ENCODE measurements around the gene OGG1. TPM values are rescaled to one million over a fixed set of nuclear protein-coding genes. Genes with fewer than 3 reads are reported as not detected.
A peak's percentile ranks its signal among the peaks of the same experiment; 100 is the strongest.

The OGG1 gene
- total RNA-seq, 3 donors from 2014 or later: 23.3 to 33.0 (median 28.6) TPM

DNA sequence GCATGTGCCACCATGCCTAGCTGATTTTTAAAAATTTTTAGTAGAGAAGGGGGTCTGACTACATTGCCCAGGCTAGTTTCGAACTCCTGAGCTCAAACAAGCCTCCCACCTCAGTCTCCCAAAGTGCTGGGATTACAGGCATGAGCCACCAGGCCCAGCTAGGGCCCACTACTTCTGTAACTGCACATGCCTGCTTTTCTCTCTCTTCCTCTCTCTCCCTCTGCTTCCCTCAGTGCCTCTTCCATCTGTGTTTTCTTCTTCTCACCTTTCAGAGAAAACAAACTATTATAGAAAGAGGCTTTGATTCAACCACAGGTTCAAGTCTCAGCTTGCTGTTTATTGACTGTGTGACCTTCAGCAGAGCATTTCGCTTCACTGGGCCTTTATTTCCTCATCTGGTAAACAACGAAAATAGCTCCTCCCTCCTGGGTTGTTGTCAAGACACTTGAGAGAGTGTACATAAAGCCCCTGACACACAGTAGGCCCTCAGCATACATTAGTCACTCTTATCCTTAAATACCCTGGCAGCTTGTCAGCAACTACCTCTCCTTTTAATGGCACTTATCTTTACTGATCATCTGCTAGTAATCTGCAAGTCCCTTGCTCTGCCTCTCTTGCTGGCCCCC, 32.3 kb downstream of the OGG1 start:
- H3K4me1 ChIP-seq (ENCODE audit: low read depth): peaks cover 9% of the 10 kb centered on the region

DNA sequence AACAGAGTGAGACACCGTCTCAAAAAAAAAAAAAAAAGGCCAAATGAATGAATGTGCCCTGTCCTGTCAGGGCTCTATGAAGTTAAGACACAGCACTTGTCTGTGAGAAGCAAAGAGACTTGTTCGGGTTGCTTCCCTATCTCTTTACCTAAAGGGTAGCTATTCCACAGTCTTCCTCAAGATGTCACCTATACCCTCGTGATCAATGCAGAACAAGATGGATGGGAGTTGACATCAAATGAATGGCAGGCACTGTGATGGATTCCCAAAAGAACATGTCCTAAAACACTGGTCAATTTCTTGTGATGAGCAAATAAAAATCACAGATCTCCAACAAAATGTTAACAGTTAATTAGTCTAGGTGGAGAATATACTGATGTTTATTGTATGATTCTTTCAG, 33.0 kb downstream of the OGG1 start:
- Histone ChIP-seq H3K36me3 (ENCODE audit: low read depth) (no peaks in the 10 kb centered on the region), H3K4me3 (no peak overlapping the region), H3K4me1 (ENCODE audit: low read depth) (peaks cover 9% of the 10 kb centered on the region), H3K9me3 (no peaks in the 10 kb centered on the region)
- TF ChIP-seq, protein P1, sequence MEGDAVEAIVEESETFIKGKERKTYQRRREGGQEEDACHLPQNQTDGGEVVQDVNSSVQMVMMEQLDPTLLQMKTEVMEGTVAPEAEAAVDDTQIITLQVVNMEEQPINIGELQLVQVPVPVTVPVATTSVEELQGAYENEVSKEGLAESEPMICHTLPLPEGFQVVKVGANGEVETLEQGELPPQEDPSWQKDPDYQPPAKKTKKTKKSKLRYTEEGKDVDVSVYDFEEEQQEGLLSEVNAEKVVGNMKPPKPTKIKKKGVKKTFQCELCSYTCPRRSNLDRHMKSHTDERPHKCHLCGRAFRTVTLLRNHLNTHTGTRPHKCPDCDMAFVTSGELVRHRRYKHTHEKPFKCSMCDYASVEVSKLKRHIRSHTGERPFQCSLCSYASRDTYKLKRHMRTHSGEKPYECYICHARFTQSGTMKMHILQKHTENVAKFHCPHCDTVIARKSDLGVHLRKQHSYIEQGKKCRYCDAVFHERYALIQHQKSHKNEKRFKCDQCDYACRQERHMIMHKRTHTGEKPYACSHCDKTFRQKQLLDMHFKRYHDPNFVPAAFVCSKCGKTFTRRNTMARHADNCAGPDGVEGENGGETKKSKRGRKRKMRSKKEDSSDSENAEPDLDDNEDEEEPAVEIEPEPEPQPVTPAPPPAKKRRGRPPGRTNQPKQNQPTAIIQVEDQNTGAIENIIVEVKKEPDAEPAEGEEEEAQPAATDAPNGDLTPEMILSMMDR (IDR thresholded peaks at IDR 0.05): no peak
- peak; percentile 19 for ATAC-seq
- intact Hi-C loops (cut with DNase I, micrococcal nuclease): no loop called here
- DNase-seq: no peak

More for the DNA sequence above, 32.3 kb downstream of the OGG1 start:
- Histone ChIP-seq H3K36me3 (ENCODE audit: low read depth) (no peaks in the 10 kb centered on the region), H3K4me3 (no peak overlapping the region), H3K9me3 (no peaks in the 10 kb centered on the region)
- TF ChIP-seq, protein P1 (IDR thresholded peaks at IDR 0.05): no peak
- ATAC-seq (no peak), DNase-seq (no peak)
- intact Hi-C loops (cut with DNase I, micrococcal nuclease): no loop called here

DNA sequence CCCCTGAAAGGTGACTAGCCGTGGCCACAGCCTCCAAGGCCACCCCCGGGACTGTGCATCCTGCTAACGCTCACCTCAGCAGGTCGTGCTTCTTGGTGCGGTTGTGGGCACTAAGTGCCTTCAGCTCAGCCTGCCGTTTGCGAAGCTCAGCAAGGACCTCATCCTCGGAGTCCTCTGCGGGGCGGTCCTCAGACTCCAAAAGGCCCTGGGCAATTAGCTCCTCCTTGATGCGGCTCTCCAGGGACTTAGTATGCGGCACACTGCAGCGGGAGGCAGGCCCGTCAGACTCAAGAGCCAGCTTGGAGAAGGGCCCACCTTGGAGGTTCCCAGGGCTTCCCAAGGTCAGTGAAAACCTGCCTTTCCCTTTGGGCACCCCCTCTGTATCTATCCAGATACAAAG, 34.2 kb downstream of the OGG1 start:
- H3K9me3 ChIP-seq: no peaks in the 10 kb centered on the region
- no peak for ATAC-seq
- TF ChIP-seq, protein P1 (IDR thresholded peaks at IDR 0.05): no peak
- no peak for DNase-seq
- H3K4me3 ChIP-seq: no peak overlapping the region
- H3K4me1 ChIP-seq (ENCODE audit: low read depth): peaks cover 3% of the 10 kb centered on the region
- H3K36me3 ChIP-seq (ENCODE audit: low read depth): no peaks in the 10 kb centered on the region
- intact Hi-C loops (cut with DNase I, micrococcal nuclease): no loop called here

DNA sequence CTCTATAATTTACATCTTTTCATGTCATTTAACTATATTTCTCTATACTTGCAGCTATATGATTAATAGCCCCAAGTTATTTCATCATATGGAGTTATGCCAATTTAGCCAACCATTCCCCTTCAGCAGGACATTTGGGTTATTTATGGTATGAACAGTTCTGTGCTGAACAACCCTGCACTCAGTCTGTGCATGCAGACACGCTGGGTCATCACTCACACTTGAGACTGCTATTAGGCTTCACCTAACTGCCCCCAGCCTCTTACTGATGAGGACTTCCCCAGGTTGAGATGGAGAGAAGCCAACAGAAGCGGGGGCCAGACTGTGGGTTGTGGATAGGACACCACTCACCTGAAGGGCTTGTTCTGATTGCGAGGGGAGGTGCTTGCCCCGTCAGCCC, 35.2 kb downstream of the OGG1 start:
- no peaks in the 10 kb centered on the region for H3K9me3 ChIP-seq
- H3K4me3 ChIP-seq: no peak overlapping the region
- TF ChIP-seq, protein P1 (IDR thresholded peaks at IDR 0.05): no peak
- ATAC-seq (no peak), DNase-seq (no peak)
- H3K36me3 ChIP-seq (ENCODE audit: low read depth): no peaks in the 10 kb centered on the region
- intact Hi-C loops (cut with DNase I, micrococcal nuclease): no loop called here
- H3K4me1 ChIP-seq (ENCODE audit: low read depth): no peaks in the 10 kb centered on the region

DNA sequence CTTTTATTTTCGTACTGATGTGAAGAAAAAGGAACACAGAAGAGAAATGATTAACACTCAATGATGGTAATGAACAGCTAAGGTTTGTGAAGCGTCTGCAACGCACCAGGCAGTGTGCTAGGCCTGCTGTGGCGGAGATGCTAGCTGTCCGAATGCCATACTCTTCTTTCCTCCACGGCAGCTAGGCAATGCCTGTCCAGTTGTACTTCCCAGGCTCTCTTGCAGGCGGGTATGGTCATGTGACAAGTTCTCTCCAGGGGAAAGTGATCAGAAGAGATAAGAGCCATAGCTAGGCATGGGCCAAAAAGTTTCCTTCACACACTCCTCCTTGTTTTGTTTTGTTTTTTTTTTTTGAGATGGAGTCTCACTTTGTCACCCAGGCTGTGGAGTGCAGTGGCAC, 35.9 kb downstream of the OGG1 start:
- Histone ChIP-seq H3K4me1 (ENCODE audit: low read depth) (no peaks in the 10 kb centered on the region), H3K36me3 (ENCODE audit: low read depth) (no peaks in the 10 kb centered on the region), H3K9me3 (no peaks in the 10 kb centered on the region), H3K4me3 (no peak overlapping the region)
- TF ChIP-seq, protein P1 (IDR thresholded peaks at IDR 0.05): no peak
- ATAC-seq (no peak), DNase-seq (no peak)
- intact Hi-C loops (cut with DNase I, micrococcal nuclease): no loop called here

Data from mucosa of descending colon (tissue), 3 donors.